ENCODE results near the gene RGS18. TPM values are rescaled to one million over a fixed set of nuclear protein-coding genes. Genes with fewer than 3 reads are reported as not detected.

Gene RGS18
- total and polyA plus RNA-seq, 2 of the 13 experiments (the other 11 are each of a cell fraction or from before 2014, with no cell fraction given) = not detected

- TF ChIP-seq ZFP36 (IDR thresholded peaks at IDR 0.05; ENCODE audit: borderline replicate concordance, low read depth, low read length, partially characterized antibody) = no peak
- TF ChIP-seq ZBTB40 (IDR thresholded peaks at IDR 0.05) = no peak
- no peak for TF ChIP-seq ZBTB40 (CRISPR knock-in tag; IDR thresholded peaks at IDR 0.05)
These were observed 752 bp downstream of the RGS18 start (continued) for GRCh38 chr1:192159014-192159413.

- no peak for FAIRE-seq
- no peak for ATAC-seq
- BruUV-seq (replicated peaks) = no TSS peak
- TF ChIP-seq GATA4 (IDR thresholded peaks at IDR 0.05; ENCODE audit: borderline replicate concordance, low read depth) (no peak), PHF20 (CRISPR knock-in tag; IDR thresholded peaks at IDR 0.05) (no peak), TEF (CRISPR knock-in tag; IDR thresholded peaks at IDR 0.05) (no peak), CBX1 (IDR thresholded peaks at IDR 0.05; ENCODE audit: low read depth) (no peak), MXD4 (CRISPR knock-in tag; IDR thresholded peaks at IDR 0.05) (no peak), ZEB1 (IDR thresholded peaks at IDR 0.05; ENCODE audit: insufficient replicate concordance, low read depth) (no peak), ZNF782 (CRISPR knock-in tag; IDR thresholded peaks at IDR 0.05; ENCODE audit: borderline replicate concordance) (no peak), ZNF562 (CRISPR knock-in tag; IDR thresholded peaks at IDR 0.05; ENCODE audit: borderline replicate concordance) (no peak)
These were observed 1.5 kb downstream of the RGS18 start for GRCh38 chr1:192159781-192160180.

More at GRCh38 chr1:192159781-192160180, 1.5 kb downstream of the RGS18 start:
- H3K27ac ChIP-seq (ENCODE audit: extremely low read length, insufficient read depth, low read length) = no peak overlapping the region
- CTCF ChIA-PET (ENCODE audit: low intra/inter-chr PET ratio, low total read pairs) = no interaction called here
- no peaks in the 10 kb centered on the region for H4K20me1 ChIP-seq (ENCODE audit: insufficient read depth, low read length)
- no peaks in the 10 kb centered on the region for H3K27me3 ChIP-seq (ENCODE audit: control insufficient read depth in 1 of 2, insufficient read depth in 2 of 2, low read length in 2 of 2)
- POLR2A ChIA-PET = no interaction called here
- H3K4me1 ChIP-seq (ENCODE audit: insufficient read depth, low read length) = no peaks in the 10 kb centered on the region
- no peak overlapping the region for H2AFZ ChIP-seq (ENCODE audit: low read length)
- H3K4me3 ChIP-seq (replicated peaks in 1 of 3; ENCODE audit: insufficient read depth in 1 of 3, low read depth in 2 of 3, low read length in 3 of 3) = no peak overlapping the region
- 0 out of 2 replicates have a peak, but pooled peaks cover 4% of the 10 kb centered on the region for H3K9me3 ChIP-seq (ENCODE audit: low read length)
- 1% methylated on average over 2 of the region's 2 CpGs for WGBS (ENCODE audit: low lambda C conversion rate)
- intact Hi-C loops (cut with micrococcal nuclease; ENCODE audit: unreplicated experiment) = no loop called here
- in situ Hi-C loops (cut with HindIII; ENCODE audit: extremely low pct_ligation_motif_present, low pct_unique_long_range_greater_than_20kb) = no loop called here
- no peaks in the 10 kb centered on the region for H3K79me2 ChIP-seq (ENCODE audit: insufficient read depth, low read length)
- no peaks in the 10 kb centered on the region for H3K36me3 ChIP-seq (replicated peaks in 1 of 2; ENCODE audit: control insufficient read depth in 1 of 2, insufficient read depth in 2 of 2, low read length in 2 of 2)
- DNase-seq (ENCODE audit: low spot score) = no peak
- no peak overlapping the region for H3K9ac ChIP-seq (ENCODE audit: insufficient read depth, low read depth, low read length)
- no peak overlapping the region for H3K4me2 ChIP-seq (ENCODE audit: low read depth, low read length)
